Pancreas (tissue), 10 donors: ENCODE data around the gene RNF130. TPM values are rescaled to one million over a fixed set of nuclear protein-coding genes. Genes with fewer than 3 reads are reported as not detected.

Experiments used
- ATAC-seq, 4 donors: fragments of 200-7000 bp; cut with Tn5 transposase; one replicate each; pipeline versions ENCODE4 v1.8.0 to v1.9.1; 2020; ENCODE audit warnings: mild to moderate bottlenecking in 4 of 4, moderate library complexity in 4 of 4
- DNase-seq, 6 donors: peaks; one replicate each; pipeline ENCODE4 v3.0.0-alpha.2; 2020
- FAIRE-seq: peaks from 2 replicates; lab custom pipeline; 2012; peaks lifted over from hg19 to GRCh38; lab: Jason Lieb, UNC
- H3K27ac ChIP-seq, 4 donors: fragments of 200-600 bp; sonication (generic); 1 replicate in 3 of 4; 2 replicates in 1 of 4; pipeline versions ENCODE4 v1.5.0 to v1.8.0; 2020
- H3K27me3 ChIP-seq, 4 donors: fragments of 200-600 bp; one replicate each; pipeline ENCODE4 v1.8.0; 2021
- H3K36me3 ChIP-seq, 3 donors: fragments of 200-600 bp; sonication (generic) in 1 of 3; one replicate each; pipeline versions ENCODE4 v1.5.0 to v1.8.0; 2020 to 2021
- H3K4me1 ChIP-seq, 3 donors: fragments of 200-600 bp; one replicate each; pipeline ENCODE4 v1.8.0; 2021
- H3K4me3 ChIP-seq, 4 donors: fragments of 200-600 bp; sonication (generic) in 2 of 4; one replicate each; pipeline versions ENCODE4 v1.5.0 to v1.8.0; 2020 to 2021
- H3K9me3 ChIP-seq, 4 donors: fragments of 200-600 bp; one replicate each; pipeline ENCODE4 v1.8.0; 2021
- WGBS, 2 donors: extraction: QIAGEN DNeasy Blood & Tissue Kit; methylation state at CpG; one replicate each; pipeline ENCODE4 v1.1.7; 2013; 5-methylcytosine and 5-hydroxymethylcytosine counted together
- intact Hi-C, 3 donors: fragments of 100-400 bp; cut with DNase I; formaldehyde crosslinking; loops; one replicate each; pipeline versions ENCODE4 v1.11.1 to v1.14.2; 2022
- polyA plus RNA-seq, 2 donors: library from polyadenylated mRNA; stranded (reverse); fragments of 200-250 nt; gene quantifications; one replicate each; pipeline ENCODE4 v1.2.3, GENCODE V29; 2013
- total RNA-seq, 6 donors: library from RNA; stranded (reverse); fragmentation: NEBNext Ultra II Directional in 4 of 6; extraction: Animal tissue kit (Norgen Biotek cat#: 25700) in 4 of 6; gene quantifications; one replicate each; pipeline versions ENCODE4 v1.2.1 to v1.2.4, GENCODE V29; 2021 to 2023
- TF ChIP-seq, protein P1 (sequence below), 4 donors: fragments of 200-600 bp; sonication (generic) in 3 of 4; IDR thresholded peaks; one replicate each; pipeline versions ENCODE4 v1.5.0 to v1.8.0; 2021; ENCODE audit warnings: antibody characterized with exemption in 4 of 4
- donor health status: healthy with polysubstance abuse.
- donor health status: DM: no; HTN: no; CAD: no; lungs with moderate emphysema.
- donor health status: DM: no; HTN: no; CAD: no.
- donor health status: control.
- donor health status: control.
- donor health status: Bipolar disorder and iron deficiency.
- donor health status: DM: yes; HTN: yes; CAD: no.
- donor health status: DM: no; HTN: no; CAD: no.
- donor health status: DM: no; HTN: no; CAD: no.
- donor health status: DM: yes; HTN: yes; CAD: no.

The RNF130 gene
- total and polyA plus RNA-seq, 8 donors, result 21.4 to 57.8 (median 37.8) TPM

DNA sequence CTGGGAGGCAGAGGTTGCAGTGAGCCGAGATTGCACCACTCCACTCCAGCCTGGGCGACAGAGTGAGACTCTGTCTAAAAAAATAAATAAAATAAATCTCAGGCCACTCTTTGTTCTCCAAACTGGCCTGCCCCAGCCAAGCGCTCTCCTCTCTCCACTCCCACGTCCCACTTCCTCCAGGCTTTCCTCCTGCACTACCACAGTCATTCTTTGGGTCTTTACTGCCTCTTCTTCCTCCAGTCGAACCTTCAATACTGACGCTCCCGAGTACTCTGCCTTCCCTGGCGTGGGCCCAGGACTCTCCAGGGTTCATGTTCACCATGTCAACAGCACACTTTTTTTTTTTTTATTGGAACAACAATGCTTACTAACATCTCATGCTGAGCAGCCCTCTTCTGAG is 23.9 kb downstream of the RNF130 start:
- no peak for FAIRE-seq
- peak; percentile 69 to 81 (median 73) for ATAC-seq
- Histone ChIP-seq H3K27me3 (no peaks in the 10 kb centered on the region), H3K4me1 (peaks cover 22 to 33% (median 31%) of the 10 kb centered on the region in 3 donors), H3K4me3 (no peak overlapping the region), H3K9me3 (no peaks in the 10 kb centered on the region), H3K27ac (peak overlapping the region in 3 of 4 donors; percentile 10 to 73 (median 58)), H3K36me3 (no peaks in the 10 kb centered on the region)
- peak; percentile 59 to 87 (median 72) for DNase-seq
- intact Hi-C loops, result no loop called here
- 33 to 39% methylated on average over 8 of the region's 8 CpGs for WGBS, 2 donors
- TF ChIP-seq, protein P1, sequence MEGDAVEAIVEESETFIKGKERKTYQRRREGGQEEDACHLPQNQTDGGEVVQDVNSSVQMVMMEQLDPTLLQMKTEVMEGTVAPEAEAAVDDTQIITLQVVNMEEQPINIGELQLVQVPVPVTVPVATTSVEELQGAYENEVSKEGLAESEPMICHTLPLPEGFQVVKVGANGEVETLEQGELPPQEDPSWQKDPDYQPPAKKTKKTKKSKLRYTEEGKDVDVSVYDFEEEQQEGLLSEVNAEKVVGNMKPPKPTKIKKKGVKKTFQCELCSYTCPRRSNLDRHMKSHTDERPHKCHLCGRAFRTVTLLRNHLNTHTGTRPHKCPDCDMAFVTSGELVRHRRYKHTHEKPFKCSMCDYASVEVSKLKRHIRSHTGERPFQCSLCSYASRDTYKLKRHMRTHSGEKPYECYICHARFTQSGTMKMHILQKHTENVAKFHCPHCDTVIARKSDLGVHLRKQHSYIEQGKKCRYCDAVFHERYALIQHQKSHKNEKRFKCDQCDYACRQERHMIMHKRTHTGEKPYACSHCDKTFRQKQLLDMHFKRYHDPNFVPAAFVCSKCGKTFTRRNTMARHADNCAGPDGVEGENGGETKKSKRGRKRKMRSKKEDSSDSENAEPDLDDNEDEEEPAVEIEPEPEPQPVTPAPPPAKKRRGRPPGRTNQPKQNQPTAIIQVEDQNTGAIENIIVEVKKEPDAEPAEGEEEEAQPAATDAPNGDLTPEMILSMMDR (IDR thresholded peaks at IDR 0.05), result no peak

DNA sequence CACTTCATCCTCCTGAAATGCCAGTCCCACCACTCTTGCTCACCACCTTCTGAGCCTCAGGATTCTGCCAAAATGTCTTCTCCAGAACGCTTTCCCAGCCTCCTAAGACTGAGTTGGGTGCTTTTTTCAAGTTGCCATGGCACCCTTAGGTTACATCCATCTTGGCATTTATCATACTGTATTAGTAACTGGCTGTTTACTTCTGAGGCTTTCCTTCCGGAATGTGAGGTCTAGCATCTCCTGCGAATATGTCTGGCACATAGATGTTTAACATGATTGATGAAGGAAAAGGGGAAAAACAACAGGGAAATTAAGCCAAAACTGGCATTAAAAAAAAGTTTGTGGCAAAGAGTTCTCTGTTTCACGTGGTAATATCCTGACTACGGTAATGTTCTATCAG is 24.9 kb downstream of the RNF130 start:
- DNase-seq, result no peak
- Histone ChIP-seq H3K36me3 (no peaks in the 10 kb centered on the region), H3K27me3 (no peaks in the 10 kb centered on the region), H3K4me1 (peaks cover 22 to 36% (median 33%) of the 10 kb centered on the region in 3 donors), H3K4me3 (no peak overlapping the region), H3K27ac (no peak overlapping the region), H3K9me3 (no peaks in the 10 kb centered on the region)
- no peak for FAIRE-seq
- intact Hi-C loops, result no loop called here
- 64% methylated on average over 5 of the region's 5 CpGs for WGBS, 2 donors
- ATAC-seq, result no peak
- TF ChIP-seq, protein P1 (IDR thresholded peaks at IDR 0.05), result no peak

DNA sequence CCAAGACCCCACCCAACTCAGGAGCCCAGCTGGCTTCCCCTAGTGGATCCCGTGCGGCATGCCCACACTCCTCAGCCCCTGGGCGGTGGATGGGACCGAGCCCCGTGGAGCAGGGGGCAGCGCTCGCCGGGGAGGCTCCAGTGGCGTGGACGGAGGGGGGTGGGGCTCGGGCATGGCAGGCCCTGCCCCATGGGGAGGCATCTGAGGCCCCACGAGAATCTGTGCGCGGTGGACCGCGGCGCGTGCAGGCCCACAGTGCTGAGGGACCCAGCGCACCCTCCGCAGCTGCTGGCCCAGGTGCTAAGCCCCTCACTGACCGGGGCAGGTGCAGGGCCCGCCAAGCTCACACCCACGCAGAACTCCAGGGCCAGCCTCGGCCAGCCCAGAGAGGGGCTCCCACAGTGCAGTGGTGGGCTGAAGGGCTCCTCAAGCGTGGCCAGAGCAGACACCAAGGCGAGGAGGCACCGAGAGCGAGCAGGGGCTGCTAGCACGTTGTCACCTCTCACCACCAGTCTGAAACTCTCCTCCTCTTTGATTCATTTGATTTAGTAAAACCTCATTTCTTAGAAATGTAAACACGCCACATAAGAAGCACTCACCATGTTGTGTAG is 25.6 kb downstream of the RNF130 start:
- no peaks in the 10 kb centered on the region for H3K36me3 ChIP-seq
- no peak for FAIRE-seq
- WGBS, 2 donors, result 94% methylated on average over 30 of the region's 30 CpGs
- H3K4me1 ChIP-seq, result peaks cover 24 to 38% (median 36%) of the 10 kb centered on the region in 3 donors
- H3K27ac ChIP-seq, result no peak overlapping the region
- no peak overlapping the region for H3K4me3 ChIP-seq
- TF ChIP-seq, protein P1 (IDR thresholded peaks at IDR 0.05), result no peak
- no peak for ATAC-seq
- H3K9me3 ChIP-seq, result no peaks in the 10 kb centered on the region
- DNase-seq, result peak in 1 of 6 donors; percentile 54
- H3K27me3 ChIP-seq, result no peaks in the 10 kb centered on the region
- intact Hi-C loops, result no loop called here

DNA sequence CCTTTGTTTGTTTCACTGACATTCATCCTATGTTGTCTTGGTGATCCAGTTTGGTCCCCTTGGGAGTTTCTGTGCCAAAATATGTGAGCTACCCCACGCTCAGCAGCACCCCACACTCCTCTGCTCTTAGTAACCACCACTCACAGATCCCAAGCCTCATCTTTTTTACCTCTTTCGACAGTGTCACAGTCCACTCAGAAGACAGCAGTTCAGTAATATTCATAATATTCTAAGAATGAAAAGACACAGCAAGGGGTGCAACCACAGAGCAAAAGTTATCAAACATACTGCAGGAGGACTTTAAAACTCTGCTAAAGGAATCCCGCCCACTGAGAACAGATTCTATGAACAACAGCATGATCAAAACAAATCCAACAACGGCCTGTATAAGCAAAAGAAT is 28.2 kb downstream of the RNF130 start:
- no peaks in the 10 kb centered on the region for H3K36me3 ChIP-seq
- H3K4me1 ChIP-seq, result peaks cover 18 to 26% (median 20%) of the 10 kb centered on the region in 3 donors
- no peaks in the 10 kb centered on the region for H3K9me3 ChIP-seq
- no peak for DNase-seq
- H3K27ac ChIP-seq, result no peak overlapping the region
- 90 to 91% methylated on average over 4 of the region's 4 CpGs for WGBS, 2 donors
- no peak for ATAC-seq
- no peaks in the 10 kb centered on the region for H3K27me3 ChIP-seq
- no peak overlapping the region for H3K4me3 ChIP-seq
- intact Hi-C loops, result no loop called here
- TF ChIP-seq, protein P1 (IDR thresholded peaks at IDR 0.05), result no peak
- no peak for FAIRE-seq
